Epithelial cell of esophagus (primary cell): ENCODE measurements around the gene MIER3.

Experiments
- DNase-seq: peaks from one replicate; pipeline ENCODE4 v3.0.0; 2010; ENCODE audit warnings: low read depth
- H3K4me3 ChIP-seq: 2 replicates; pipeline ENCODE4 v1.5.1; 2011; ENCODE audit warnings: mild to moderate bottlenecking, low read length, control low read depth
- TF ChIP-seq, protein P1 (sequence below): IDR thresholded peaks from 2 replicates; pipeline ENCODE4 v1.5.1; 2011; ENCODE audit warnings: low read depth, mild to moderate bottlenecking, low read length, control low read depth, inconsistent platforms; ENCODE audit not compliant: insufficient read depth; ENCODE audit errors: missing control alignments

MIER3 gene

DNA sequence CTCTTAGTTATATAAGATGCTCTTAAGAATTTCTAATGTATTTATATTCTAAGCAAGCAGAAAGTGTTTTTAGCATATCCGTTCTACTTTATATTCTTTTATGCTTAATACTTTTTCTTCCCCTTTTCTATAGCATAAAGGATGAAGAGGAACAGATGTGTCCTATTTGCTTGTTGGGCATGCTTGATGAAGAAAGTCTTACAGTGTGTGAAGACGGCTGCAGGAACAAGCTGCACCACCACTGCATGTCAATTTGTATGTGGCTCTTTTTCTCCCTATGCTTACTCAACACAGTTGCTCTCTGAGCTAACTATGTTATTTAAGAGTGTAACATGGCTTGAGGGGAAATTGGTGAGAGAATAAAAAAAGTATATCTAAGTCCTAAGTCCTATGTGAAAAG, 80.1 kb downstream of the MIER3 start:
- no peak for DNase-seq
- TF ChIP-seq, protein P1, sequence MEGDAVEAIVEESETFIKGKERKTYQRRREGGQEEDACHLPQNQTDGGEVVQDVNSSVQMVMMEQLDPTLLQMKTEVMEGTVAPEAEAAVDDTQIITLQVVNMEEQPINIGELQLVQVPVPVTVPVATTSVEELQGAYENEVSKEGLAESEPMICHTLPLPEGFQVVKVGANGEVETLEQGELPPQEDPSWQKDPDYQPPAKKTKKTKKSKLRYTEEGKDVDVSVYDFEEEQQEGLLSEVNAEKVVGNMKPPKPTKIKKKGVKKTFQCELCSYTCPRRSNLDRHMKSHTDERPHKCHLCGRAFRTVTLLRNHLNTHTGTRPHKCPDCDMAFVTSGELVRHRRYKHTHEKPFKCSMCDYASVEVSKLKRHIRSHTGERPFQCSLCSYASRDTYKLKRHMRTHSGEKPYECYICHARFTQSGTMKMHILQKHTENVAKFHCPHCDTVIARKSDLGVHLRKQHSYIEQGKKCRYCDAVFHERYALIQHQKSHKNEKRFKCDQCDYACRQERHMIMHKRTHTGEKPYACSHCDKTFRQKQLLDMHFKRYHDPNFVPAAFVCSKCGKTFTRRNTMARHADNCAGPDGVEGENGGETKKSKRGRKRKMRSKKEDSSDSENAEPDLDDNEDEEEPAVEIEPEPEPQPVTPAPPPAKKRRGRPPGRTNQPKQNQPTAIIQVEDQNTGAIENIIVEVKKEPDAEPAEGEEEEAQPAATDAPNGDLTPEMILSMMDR: no peak
- H3K4me3 ChIP-seq: no peak overlapping the region
